ENCODE measurements around the gene RPL36.
"Not testable (repeated sequence)": the region's sequence is repeated elsewhere in the genome, so short reads cannot be mapped to it uniquely, and the experiment has no call there.

The RPL36 gene

DNA sequence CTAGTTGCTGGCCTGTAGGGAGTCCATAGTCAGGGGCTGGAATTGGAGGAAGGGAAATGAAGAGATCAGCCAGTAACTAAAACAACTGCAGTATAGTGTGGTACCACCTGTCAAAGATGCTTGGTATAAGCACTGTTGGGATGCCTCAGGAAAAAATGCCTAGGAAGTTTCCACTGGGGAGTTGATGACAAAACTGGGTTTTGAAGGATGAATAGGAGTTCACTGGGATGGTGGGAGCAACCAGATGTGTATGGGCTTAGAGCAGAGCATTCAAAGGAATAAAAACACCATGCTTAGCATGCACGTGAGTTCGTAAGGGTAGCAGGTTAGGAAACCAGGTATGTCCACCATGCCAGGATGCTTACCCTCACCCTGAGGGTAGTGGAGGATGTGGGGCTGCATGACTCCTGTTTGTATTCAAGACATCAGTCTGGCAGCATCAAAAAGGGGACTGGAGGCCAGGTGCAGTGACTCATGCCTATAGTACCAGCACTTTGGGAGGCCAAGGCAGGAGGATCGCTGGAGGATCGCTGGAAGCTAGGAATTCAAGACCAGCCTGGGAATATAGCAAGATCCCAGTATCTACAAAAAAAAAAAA, 37.5 kb downstream of the RPL36 start:
- TF ChIP-seq, protein P1, sequence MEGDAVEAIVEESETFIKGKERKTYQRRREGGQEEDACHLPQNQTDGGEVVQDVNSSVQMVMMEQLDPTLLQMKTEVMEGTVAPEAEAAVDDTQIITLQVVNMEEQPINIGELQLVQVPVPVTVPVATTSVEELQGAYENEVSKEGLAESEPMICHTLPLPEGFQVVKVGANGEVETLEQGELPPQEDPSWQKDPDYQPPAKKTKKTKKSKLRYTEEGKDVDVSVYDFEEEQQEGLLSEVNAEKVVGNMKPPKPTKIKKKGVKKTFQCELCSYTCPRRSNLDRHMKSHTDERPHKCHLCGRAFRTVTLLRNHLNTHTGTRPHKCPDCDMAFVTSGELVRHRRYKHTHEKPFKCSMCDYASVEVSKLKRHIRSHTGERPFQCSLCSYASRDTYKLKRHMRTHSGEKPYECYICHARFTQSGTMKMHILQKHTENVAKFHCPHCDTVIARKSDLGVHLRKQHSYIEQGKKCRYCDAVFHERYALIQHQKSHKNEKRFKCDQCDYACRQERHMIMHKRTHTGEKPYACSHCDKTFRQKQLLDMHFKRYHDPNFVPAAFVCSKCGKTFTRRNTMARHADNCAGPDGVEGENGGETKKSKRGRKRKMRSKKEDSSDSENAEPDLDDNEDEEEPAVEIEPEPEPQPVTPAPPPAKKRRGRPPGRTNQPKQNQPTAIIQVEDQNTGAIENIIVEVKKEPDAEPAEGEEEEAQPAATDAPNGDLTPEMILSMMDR (IDR thresholded peaks at IDR 0.05; ENCODE audit: low read depth, low read length): no peak
- no peak for DNase-seq (ENCODE audit: low read depth, low spot score)
- in situ Hi-C loops (cut with HindIII; ENCODE audit: low sequenced_read_pairs): no loop called here
- no peak overlapping the region for H3K4me3 ChIP-seq (ENCODE audit: low read depth, low read length)

DNA sequence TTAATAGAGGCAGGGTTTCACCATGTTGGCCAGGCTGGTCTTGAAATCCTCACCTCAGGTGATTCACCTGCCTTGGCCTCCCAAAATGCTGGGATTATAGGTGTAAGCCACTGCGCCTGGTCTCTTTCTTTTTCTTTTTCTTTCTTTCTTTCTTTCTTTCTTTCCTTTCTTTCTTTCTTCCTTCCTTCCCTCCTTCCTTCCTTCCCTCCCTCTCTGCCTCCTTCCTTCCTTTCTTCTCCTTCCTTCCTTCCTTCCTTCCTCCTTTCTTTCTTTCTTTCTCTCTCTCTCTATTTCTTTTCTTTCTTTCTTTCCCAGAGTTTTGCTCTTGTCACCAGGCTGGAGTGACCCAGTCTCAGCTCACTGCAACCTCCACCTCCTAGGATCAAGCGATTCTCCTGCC, 43.1 kb downstream of the RPL36 start:
- H3K4me3 ChIP-seq (ENCODE audit: low read depth, low read length); DNase-seq (ENCODE audit: low read depth, low spot score); in situ Hi-C loops (cut with HindIII; ENCODE audit: low sequenced_read_pairs): not testable (repeated sequence)

DNA sequence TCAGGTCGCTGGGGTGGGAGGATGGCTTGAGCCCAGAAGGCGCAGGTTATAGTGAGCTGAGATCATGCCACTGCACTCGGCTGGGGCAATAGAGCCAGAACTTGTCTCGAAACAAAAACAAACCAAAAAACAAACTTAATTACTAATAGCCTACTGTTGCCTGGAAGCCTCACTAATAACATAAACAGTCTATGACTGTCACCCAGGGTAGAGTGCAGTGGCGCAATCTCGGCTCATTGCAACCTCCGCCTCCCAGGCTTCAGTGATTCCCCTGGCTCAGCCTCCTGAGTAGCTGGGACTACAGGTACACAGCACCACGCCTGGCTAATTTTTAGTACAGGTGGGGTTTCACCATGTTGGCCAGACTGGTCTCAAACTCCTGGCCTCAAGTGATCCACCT, 48.3 kb downstream of the RPL36 start:
- no peak for DNase-seq (ENCODE audit: low read depth, low spot score)
- in situ Hi-C loops (cut with HindIII; ENCODE audit: low sequenced_read_pairs): no loop called here
- no peak overlapping the region for H3K4me3 ChIP-seq (ENCODE audit: low read depth, low read length)
- TF ChIP-seq, protein P1 (IDR thresholded peaks at IDR 0.05; ENCODE audit: low read depth, low read length): no peak
